ENCODE data around the gene LAMC3. TPM values are rescaled to one million over a fixed set of nuclear protein-coding genes. Genes with fewer than 3 reads are reported as not detected.

Gene LAMC3
- total and polyA plus RNA-seq, 2 donors, result 0.61 to 2.6 TPM

GRCh38 chr9:130965680-130966079, 43.3 kb upstream of the LAMC3 start:
- Histone ChIP-seq H3K27ac (ENCODE audit: low read depth in 1 of 2, low read length in 1 of 2) (no peak overlapping the region), H3K4me3 (ENCODE audit: low read length in 2 of 2) (no peak overlapping the region), H3K9me3 (ENCODE audit: control insufficient read depth in 2 of 2, insufficient read depth in 1 of 2, low read length in 1 of 2) (peaks cover 0 to 2% of the 10 kb centered on the region in 2 donors), H3K27me3 (ENCODE audit: control insufficient read depth in 2 of 2, insufficient read depth in 1 of 2, low read length in 1 of 2) (peaks cover 0 to 2% of the 10 kb centered on the region in 2 donors), H3K4me1 (ENCODE audit: control insufficient read depth in 2 of 2, insufficient read depth in 2 of 2, low read length in 2 of 2) (peaks cover 0 to 2% of the 10 kb centered on the region in 2 donors), H3K36me3 (ENCODE audit: control insufficient read depth in 2 of 2, insufficient read depth in 2 of 2, low read length in 1 of 2) (no peaks in the 10 kb centered on the region)
- WGBS, result 96% methylated on average over 7 of the region's 7 CpGs
- DNase-seq (ENCODE audit: low read depth in 6 of 9, low spot score in 9 of 9), result no peak

- peaks cover 0 to 2% of the 10 kb centered on the region in 2 donors for H3K4me1 ChIP-seq (ENCODE audit: control insufficient read depth in 2 of 2, insufficient read depth in 2 of 2, low read length in 2 of 2)
- WGBS, result 80% methylated on average over 12 of the region's 12 CpGs
- peaks cover 0 to 15% of the 10 kb centered on the region in 2 donors for H3K27me3 ChIP-seq (ENCODE audit: control insufficient read depth in 2 of 2, insufficient read depth in 1 of 2, low read length in 1 of 2)
- no peak overlapping the region for H3K4me3 ChIP-seq (ENCODE audit: low read length in 2 of 2)
- no peaks in the 10 kb centered on the region for H3K36me3 ChIP-seq (ENCODE audit: control insufficient read depth in 2 of 2, insufficient read depth in 2 of 2, low read length in 1 of 2)
- H3K9me3 ChIP-seq (ENCODE audit: control insufficient read depth in 2 of 2, insufficient read depth in 1 of 2, low read length in 1 of 2), result no peaks in the 10 kb centered on the region
- no peak overlapping the region for H3K27ac ChIP-seq (ENCODE audit: low read depth in 1 of 2, low read length in 1 of 2)
- no peak for DNase-seq (ENCODE audit: low read depth in 6 of 9, low spot score in 9 of 9)
Observed at GRCh38 chr9:130970052-130970451, 38.9 kb upstream of the LAMC3 start.

- no peak overlapping the region for H3K4me3 ChIP-seq (ENCODE audit: low read length in 2 of 2)
- peaks cover 0 to 15% of the 10 kb centered on the region in 2 donors for H3K27me3 ChIP-seq (ENCODE audit: control insufficient read depth in 2 of 2, insufficient read depth in 1 of 2, low read length in 1 of 2)
- WGBS, result 95% methylated on average over 3 of the region's 3 CpGs
- H3K4me1 ChIP-seq (ENCODE audit: control insufficient read depth in 2 of 2, insufficient read depth in 2 of 2, low read length in 2 of 2), result peaks cover 0 to 2% of the 10 kb centered on the region in 2 donors
- no peak overlapping the region for H3K27ac ChIP-seq (ENCODE audit: low read depth in 1 of 2, low read length in 1 of 2)
- H3K36me3 ChIP-seq (ENCODE audit: control insufficient read depth in 2 of 2, insufficient read depth in 2 of 2, low read length in 1 of 2), result no peaks in the 10 kb centered on the region
- DNase-seq (ENCODE audit: low read depth in 6 of 9, low spot score in 9 of 9), result no peak
- no peaks in the 10 kb centered on the region for H3K9me3 ChIP-seq (ENCODE audit: control insufficient read depth in 2 of 2, insufficient read depth in 1 of 2, low read length in 1 of 2)
Observed at GRCh38 chr9:130970855-130971254, 38.1 kb upstream of the LAMC3 start.

- Histone ChIP-seq H3K9me3 (ENCODE audit: control insufficient read depth in 2 of 2, insufficient read depth in 1 of 2, low read length in 1 of 2) (no peaks in the 10 kb centered on the region), H3K27me3 (ENCODE audit: control insufficient read depth in 2 of 2, insufficient read depth in 1 of 2, low read length in 1 of 2) (peaks cover 0 to 15% of the 10 kb centered on the region in 2 donors), H3K27ac (ENCODE audit: low read depth in 1 of 2, low read length in 1 of 2) (no peak overlapping the region), H3K4me1 (ENCODE audit: control insufficient read depth in 2 of 2, insufficient read depth in 2 of 2, low read length in 2 of 2) (peaks cover 0 to 2% of the 10 kb centered on the region in 2 donors), H3K36me3 (ENCODE audit: control insufficient read depth in 2 of 2, insufficient read depth in 2 of 2, low read length in 1 of 2) (no peaks in the 10 kb centered on the region), H3K4me3 (ENCODE audit: low read length in 2 of 2) (no peak overlapping the region)
- 85% methylated on average over 12 of the region's 12 CpGs for WGBS
- DNase-seq (ENCODE audit: low read depth in 6 of 9, low spot score in 9 of 9), result no peak
Observed at GRCh38 chr9:130971294-130971849, 37.6 kb upstream of the LAMC3 start.

GRCh38 chr9:130972277-130972956, 36.6 kb upstream of the LAMC3 start:
- WGBS, result 78% methylated on average over 6 of the region's 6 CpGs
- Histone ChIP-seq H3K4me3 (ENCODE audit: low read length in 2 of 2) (no peak overlapping the region), H3K36me3 (ENCODE audit: control insufficient read depth in 2 of 2, insufficient read depth in 2 of 2, low read length in 1 of 2) (no peaks in the 10 kb centered on the region), H3K9me3 (ENCODE audit: control insufficient read depth in 2 of 2, insufficient read depth in 1 of 2, low read length in 1 of 2) (no peaks in the 10 kb centered on the region), H3K4me1 (ENCODE audit: control insufficient read depth in 2 of 2, insufficient read depth in 2 of 2, low read length in 2 of 2) (peaks cover 0 to 2% of the 10 kb centered on the region in 2 donors), H3K27ac (ENCODE audit: low read depth in 1 of 2, low read length in 1 of 2) (no peak overlapping the region), H3K27me3 (ENCODE audit: control insufficient read depth in 2 of 2, insufficient read depth in 1 of 2, low read length in 1 of 2) (peaks cover 0 to 15% of the 10 kb centered on the region in 2 donors)
- DNase-seq (ENCODE audit: low read depth in 6 of 9, low spot score in 9 of 9), result no peak

GRCh38 chr9:130972957-130973685, 35.9 kb upstream of the LAMC3 start:
- Histone ChIP-seq H3K36me3 (ENCODE audit: control insufficient read depth in 2 of 2, insufficient read depth in 2 of 2, low read length in 1 of 2) (no peaks in the 10 kb centered on the region), H3K9me3 (ENCODE audit: control insufficient read depth in 2 of 2, insufficient read depth in 1 of 2, low read length in 1 of 2) (no peaks in the 10 kb centered on the region), H3K4me3 (ENCODE audit: low read length in 2 of 2) (no peak overlapping the region), H3K27me3 (ENCODE audit: control insufficient read depth in 2 of 2, insufficient read depth in 1 of 2, low read length in 1 of 2) (peaks cover 0 to 15% of the 10 kb centered on the region in 2 donors), H3K4me1 (ENCODE audit: control insufficient read depth in 2 of 2, insufficient read depth in 2 of 2, low read length in 2 of 2) (peaks cover 0 to 2% of the 10 kb centered on the region in 2 donors), H3K27ac (ENCODE audit: low read depth in 1 of 2, low read length in 1 of 2) (no peak overlapping the region)
- no peak for DNase-seq (ENCODE audit: low read depth in 6 of 9, low spot score in 9 of 9)
- WGBS, result 87% methylated on average over 19 of the region's 19 CpGs

GRCh38 chr9:130973686-130974281, 35.2 kb upstream of the LAMC3 start:
- peaks cover 0 to 15% of the 10 kb centered on the region in 2 donors for H3K27me3 ChIP-seq (ENCODE audit: control insufficient read depth in 2 of 2, insufficient read depth in 1 of 2, low read length in 1 of 2)
- no peak overlapping the region for H3K27ac ChIP-seq (ENCODE audit: low read depth in 1 of 2, low read length in 1 of 2)
- no peak overlapping the region for H3K4me3 ChIP-seq (ENCODE audit: low read length in 2 of 2)
- no peaks in the 10 kb centered on the region for H3K9me3 ChIP-seq (ENCODE audit: control insufficient read depth in 2 of 2, insufficient read depth in 1 of 2, low read length in 1 of 2)
- H3K4me1 ChIP-seq (ENCODE audit: control insufficient read depth in 2 of 2, insufficient read depth in 2 of 2, low read length in 2 of 2), result peaks cover 0 to 2% of the 10 kb centered on the region in 2 donors
- no peaks in the 10 kb centered on the region for H3K36me3 ChIP-seq (ENCODE audit: control insufficient read depth in 2 of 2, insufficient read depth in 2 of 2, low read length in 1 of 2)
- WGBS, result 82% methylated on average over 21 of the region's 21 CpGs
- DNase-seq (ENCODE audit: low read depth in 6 of 9, low spot score in 9 of 9), result no peak

GRCh38 chr9:130974697-130975096, 34.3 kb upstream of the LAMC3 start:
- Histone ChIP-seq H3K9me3 (ENCODE audit: control insufficient read depth in 2 of 2, insufficient read depth in 1 of 2, low read length in 1 of 2) (no peaks in the 10 kb centered on the region), H3K4me3 (ENCODE audit: low read length in 2 of 2) (no peak overlapping the region), H3K36me3 (ENCODE audit: control insufficient read depth in 2 of 2, insufficient read depth in 2 of 2, low read length in 1 of 2) (no peaks in the 10 kb centered on the region), H3K27me3 (ENCODE audit: control insufficient read depth in 2 of 2, insufficient read depth in 1 of 2, low read length in 1 of 2) (peaks cover 0 to 15% of the 10 kb centered on the region in 2 donors), H3K27ac (ENCODE audit: low read depth in 1 of 2, low read length in 1 of 2) (no peak overlapping the region), H3K4me1 (ENCODE audit: control insufficient read depth in 2 of 2, insufficient read depth in 2 of 2, low read length in 2 of 2) (peaks cover 0 to 2% of the 10 kb centered on the region in 2 donors)
- no peak for DNase-seq (ENCODE audit: low read depth in 6 of 9, low spot score in 9 of 9)
- WGBS, result 94% methylated on average over 5 of the region's 5 CpGs

- 99% methylated on average over 5 of the region's 5 CpGs for WGBS
Observed at GRCh38 chr9:130975156-130975555, 33.8 kb upstream of the LAMC3 start.

More at GRCh38 chr9:130975156-130975555, 33.8 kb upstream of the LAMC3 start:
- no peak for DNase-seq (ENCODE audit: low read depth in 6 of 9, low spot score in 9 of 9)
- Histone ChIP-seq H3K4me3 (ENCODE audit: low read length in 2 of 2) (no peak overlapping the region), H3K9me3 (ENCODE audit: control insufficient read depth in 2 of 2, insufficient read depth in 1 of 2, low read length in 1 of 2) (no peaks in the 10 kb centered on the region), H3K36me3 (ENCODE audit: control insufficient read depth in 2 of 2, insufficient read depth in 2 of 2, low read length in 1 of 2) (no peaks in the 10 kb centered on the region), H3K4me1 (ENCODE audit: control insufficient read depth in 2 of 2, insufficient read depth in 2 of 2, low read length in 2 of 2) (no peaks in the 10 kb centered on the region), H3K27ac (ENCODE audit: low read depth in 1 of 2, low read length in 1 of 2) (no peak overlapping the region), H3K27me3 (ENCODE audit: control insufficient read depth in 2 of 2, insufficient read depth in 1 of 2, low read length in 1 of 2) (peaks cover 0 to 18% of the 10 kb centered on the region in 2 donors)
